ENCODE data around the gene LRCOL1. TPM values are rescaled to one million over a fixed set of nuclear protein-coding genes. Genes with fewer than 3 reads are reported as not detected.

Gene LRCOL1
- total RNA-seq, 1 donor from 2014 or later = not detected

DNA sequence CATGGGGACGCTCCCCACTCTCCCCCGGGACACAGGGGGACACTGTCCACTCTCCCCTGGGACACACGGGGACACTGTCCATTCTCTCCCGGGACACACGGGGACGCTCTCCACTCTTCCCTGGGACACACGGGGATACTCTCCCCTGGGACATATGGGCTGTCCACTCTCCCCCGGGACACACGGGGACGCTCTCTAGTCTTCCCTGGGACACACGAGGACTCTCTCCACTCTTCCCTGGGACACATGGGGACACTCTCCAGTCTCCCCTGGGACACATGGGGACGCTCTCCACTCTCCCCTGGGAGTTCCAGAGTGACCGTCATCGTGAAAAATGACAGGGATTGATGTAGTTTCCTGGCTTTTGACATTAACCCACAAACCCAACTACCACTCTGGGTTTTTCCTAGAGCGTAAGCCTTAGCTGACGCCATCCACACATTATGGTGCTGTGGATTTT, 5.2 kb upstream of the LRCOL1 start:
- H3K4me1 Mint-ChIP-seq (ENCODE audit: low read depth) = peaks cover 1% of the 10 kb centered on the region
- H3K4me3 Mint-ChIP-seq (ENCODE audit: low read depth) = no peak overlapping the region
- no peak overlapping the region for H3K27ac Mint-ChIP-seq
- TF ChIP-seq, protein P1, sequence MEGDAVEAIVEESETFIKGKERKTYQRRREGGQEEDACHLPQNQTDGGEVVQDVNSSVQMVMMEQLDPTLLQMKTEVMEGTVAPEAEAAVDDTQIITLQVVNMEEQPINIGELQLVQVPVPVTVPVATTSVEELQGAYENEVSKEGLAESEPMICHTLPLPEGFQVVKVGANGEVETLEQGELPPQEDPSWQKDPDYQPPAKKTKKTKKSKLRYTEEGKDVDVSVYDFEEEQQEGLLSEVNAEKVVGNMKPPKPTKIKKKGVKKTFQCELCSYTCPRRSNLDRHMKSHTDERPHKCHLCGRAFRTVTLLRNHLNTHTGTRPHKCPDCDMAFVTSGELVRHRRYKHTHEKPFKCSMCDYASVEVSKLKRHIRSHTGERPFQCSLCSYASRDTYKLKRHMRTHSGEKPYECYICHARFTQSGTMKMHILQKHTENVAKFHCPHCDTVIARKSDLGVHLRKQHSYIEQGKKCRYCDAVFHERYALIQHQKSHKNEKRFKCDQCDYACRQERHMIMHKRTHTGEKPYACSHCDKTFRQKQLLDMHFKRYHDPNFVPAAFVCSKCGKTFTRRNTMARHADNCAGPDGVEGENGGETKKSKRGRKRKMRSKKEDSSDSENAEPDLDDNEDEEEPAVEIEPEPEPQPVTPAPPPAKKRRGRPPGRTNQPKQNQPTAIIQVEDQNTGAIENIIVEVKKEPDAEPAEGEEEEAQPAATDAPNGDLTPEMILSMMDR (IDR thresholded peaks at IDR 0.05; ENCODE audit: unreplicated experiment) = no peak
- peaks cover 60% of the 10 kb centered on the region for H3K27me3 Mint-ChIP-seq
- peaks cover 1% of the 10 kb centered on the region for H3K36me3 Mint-ChIP-seq (ENCODE audit: insufficient read depth)
- peaks cover 3% of the 10 kb centered on the region for H3K9me3 Mint-ChIP-seq (ENCODE audit: low read depth)
- DNase-seq (ENCODE audit: low spot score, unreplicated experiment) = no peak

DNA sequence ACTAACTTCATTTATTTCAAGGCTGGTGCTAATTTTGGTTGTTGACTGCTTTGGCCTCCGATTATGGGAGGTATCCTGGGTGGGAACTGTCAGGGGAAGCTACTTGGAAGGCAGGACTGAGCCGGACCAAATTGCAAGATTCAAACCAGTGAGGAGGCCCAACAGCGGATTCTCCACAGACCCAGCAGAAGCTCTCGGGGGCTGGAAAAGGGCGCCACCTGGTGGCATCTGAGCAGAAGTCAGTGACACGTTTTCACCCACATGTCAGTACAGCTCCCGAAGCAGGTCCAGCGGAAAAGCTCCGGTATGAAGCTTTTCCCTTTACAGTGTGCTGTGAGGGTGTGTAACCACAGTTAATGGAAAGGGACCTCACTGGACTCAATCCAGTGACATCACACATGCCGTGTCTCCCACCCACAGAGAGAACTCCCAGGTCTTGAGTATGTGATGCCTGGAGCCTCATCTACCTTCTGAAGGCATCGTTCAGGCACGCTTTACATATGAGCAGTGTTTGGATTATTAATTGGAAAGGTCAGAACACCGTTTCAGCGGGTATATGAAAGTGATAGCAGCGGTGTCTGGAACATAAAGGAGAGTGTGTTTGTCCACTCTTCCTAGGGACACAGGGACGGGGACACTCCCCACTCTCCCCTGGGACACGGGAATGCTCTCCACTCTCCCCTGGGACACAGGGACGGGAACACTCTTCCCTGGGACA, 4.6 kb upstream of the LRCOL1 start:
- peaks cover 1% of the 10 kb centered on the region for H3K36me3 Mint-ChIP-seq (ENCODE audit: insufficient read depth)
- no peak overlapping the region for H3K4me3 Mint-ChIP-seq (ENCODE audit: low read depth)
- H3K9me3 Mint-ChIP-seq (ENCODE audit: low read depth) = peaks cover 3% of the 10 kb centered on the region
- H3K27me3 Mint-ChIP-seq = peaks cover 63% of the 10 kb centered on the region
- TF ChIP-seq, protein P1 (IDR thresholded peaks at IDR 0.05; ENCODE audit: unreplicated experiment) = peak; percentile 94
- peak; percentile 74 for DNase-seq (ENCODE audit: low spot score, unreplicated experiment)
- H3K4me1 Mint-ChIP-seq (ENCODE audit: low read depth) = peaks cover 1% of the 10 kb centered on the region
- H3K27ac Mint-ChIP-seq = no peak overlapping the region

DNA sequence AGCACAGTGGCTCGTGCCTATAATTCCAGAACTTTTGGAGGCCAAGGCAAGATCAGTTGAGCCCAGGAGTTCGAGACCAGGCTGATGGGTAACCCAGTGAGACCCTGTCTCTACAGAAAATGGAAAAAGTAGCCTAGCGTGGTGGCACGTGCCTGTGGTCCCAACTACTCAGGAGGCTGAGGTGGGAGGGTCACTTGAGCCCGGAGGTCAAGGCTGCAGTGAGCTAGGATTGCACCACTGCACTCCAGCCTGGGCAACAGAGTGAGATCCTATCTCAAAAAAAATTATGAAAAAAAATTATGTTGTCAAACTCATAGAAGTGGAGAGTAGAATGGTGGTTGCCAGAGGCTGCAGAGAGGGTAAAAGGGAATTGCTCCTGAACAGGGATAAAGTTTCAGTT, 3.6 kb upstream of the LRCOL1 start:
- Mint-ChIP-seq H3K27me3 (peaks cover 68% of the 10 kb centered on the region), H3K4me3 (ENCODE audit: low read depth) (no peak overlapping the region), H3K4me1 (ENCODE audit: low read depth) (peaks cover 2% of the 10 kb centered on the region), H3K27ac (no peak overlapping the region), H3K9me3 (ENCODE audit: low read depth) (peaks cover 3% of the 10 kb centered on the region), H3K36me3 (ENCODE audit: insufficient read depth) (peaks cover 1% of the 10 kb centered on the region)
- TF ChIP-seq, protein P1 (IDR thresholded peaks at IDR 0.05; ENCODE audit: unreplicated experiment) = no peak
- DNase-seq (ENCODE audit: low spot score, unreplicated experiment) = no peak

DNA sequence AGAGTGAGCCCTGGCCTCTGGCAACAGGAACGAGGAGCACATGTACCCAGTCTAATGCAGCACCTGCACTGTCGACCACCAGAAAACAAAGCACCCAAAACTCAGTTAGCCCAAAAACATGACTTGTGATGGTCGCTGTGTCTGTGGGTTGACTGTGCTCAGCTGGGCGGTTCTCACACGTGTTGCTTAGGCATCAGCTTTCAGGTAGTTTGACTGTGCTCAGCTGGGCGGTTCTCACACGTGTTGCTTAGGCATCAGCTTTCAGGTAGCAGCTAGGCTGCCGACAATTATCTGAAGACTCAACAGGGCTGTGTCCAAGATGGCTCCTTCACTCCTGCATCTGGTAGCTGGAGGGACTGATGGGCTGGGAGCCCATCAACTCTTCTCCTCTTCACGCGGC, 1.2 kb upstream of the LRCOL1 start:
- Mint-ChIP-seq H3K27ac (no peak overlapping the region), H3K36me3 (ENCODE audit: insufficient read depth) (no peaks in the 10 kb centered on the region), H3K4me1 (ENCODE audit: low read depth) (peaks cover 4% of the 10 kb centered on the region), H3K27me3 (peaks cover 72% of the 10 kb centered on the region), H3K9me3 (ENCODE audit: low read depth) (peaks cover 3% of the 10 kb centered on the region), H3K4me3 (ENCODE audit: low read depth) (no peak overlapping the region)
- TF ChIP-seq, protein P1 (IDR thresholded peaks at IDR 0.05; ENCODE audit: unreplicated experiment) = no peak
- DNase-seq (ENCODE audit: low spot score, unreplicated experiment) = no peak

DNA sequence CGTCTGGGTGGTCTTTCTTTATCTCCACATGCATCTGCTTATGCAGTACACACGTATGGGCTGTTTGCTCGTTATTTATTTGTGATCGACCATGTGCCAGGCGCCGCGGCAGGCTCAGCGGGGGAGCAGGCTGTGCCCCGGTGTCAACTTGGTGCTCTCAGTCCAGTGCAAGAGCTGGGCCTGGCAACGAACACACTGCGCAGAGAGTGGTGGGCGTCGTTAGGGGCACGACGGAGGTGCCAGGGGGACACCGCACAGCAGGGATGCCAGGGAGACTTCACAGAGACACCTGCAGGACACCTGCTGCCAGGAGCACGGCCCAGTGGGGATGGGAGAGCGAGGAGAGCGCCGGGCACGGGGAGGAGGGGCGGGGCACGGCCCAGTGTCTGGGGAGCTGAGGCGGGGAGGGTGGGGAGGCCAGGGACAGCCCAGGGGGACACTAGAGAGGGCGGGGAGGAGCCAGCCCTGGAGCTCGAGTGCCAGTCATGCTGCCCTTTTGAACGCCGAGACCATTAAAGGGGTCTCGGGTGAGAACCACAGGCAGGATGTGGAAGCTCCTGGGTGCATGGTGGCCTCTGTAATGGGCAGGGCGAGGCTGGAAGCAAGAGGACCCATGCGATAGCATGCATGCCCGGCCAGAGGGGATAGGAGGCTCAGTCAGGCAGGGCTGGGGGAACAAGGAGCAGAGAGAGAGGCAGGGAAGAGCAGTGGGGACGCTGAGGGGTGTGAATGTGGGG, 652 bp upstream of the LRCOL1 start:
- H3K27ac Mint-ChIP-seq = no peak overlapping the region
- peaks cover 4% of the 10 kb centered on the region for H3K4me1 Mint-ChIP-seq (ENCODE audit: low read depth)
- H3K9me3 Mint-ChIP-seq (ENCODE audit: low read depth) = peaks cover 3% of the 10 kb centered on the region
- H3K36me3 Mint-ChIP-seq (ENCODE audit: insufficient read depth) = no peaks in the 10 kb centered on the region
- peaks cover 76% of the 10 kb centered on the region for H3K27me3 Mint-ChIP-seq
- no peak overlapping the region for H3K4me3 Mint-ChIP-seq (ENCODE audit: low read depth)
- DNase-seq (ENCODE audit: low spot score, unreplicated experiment) = no peak
- TF ChIP-seq, protein P1 (IDR thresholded peaks at IDR 0.05; ENCODE audit: unreplicated experiment) = no peak

Data from progenitor cell of endocrine pancreas (in vitro differentiated cells).